DOHH2 (cell line): ENCODE results near the gene GAA.

ENCODE experiments used
- H3F3A ChIP-seq: fragments of 200-600 bp; sonication (generic), shearing (Covaris generic); 2 replicates; pipeline ENCODE4 v1.6.0; 2016; ENCODE audit warnings: antibody characterized with exemption, mild to moderate bottlenecking; ENCODE audit not compliant: control insufficient read depth, insufficient read depth
- H3K27ac ChIP-seq: fragments of 200-600 bp; sonication (generic); 2 replicates; pipeline ENCODE4 v1.5.1; 2014; ENCODE audit warnings: low read depth, mild to moderate bottlenecking, low read length, moderate library complexity
- H3K27me3 ChIP-seq: fragments of 200-600 bp; sonication (generic); 2 replicates; pipeline ENCODE4 v1.6.1; 2014; ENCODE audit warnings: mild to moderate bottlenecking, low read length, mixed read lengths; ENCODE audit not compliant: control insufficient read depth
- H3K36me3 ChIP-seq: fragments of 200-600 bp; sonication (generic); 2 replicates; pipeline ENCODE4 v1.6.1; 2014; ENCODE audit warnings: mild to moderate bottlenecking, low read length, moderate library complexity, mixed read lengths; ENCODE audit not compliant: control insufficient read depth
- H3K4me1 ChIP-seq: fragments of 200-600 bp; sonication (generic); 2 replicates; pipeline ENCODE4 v1.6.1; 2014; ENCODE audit warnings: mild to moderate bottlenecking, low read length, mixed read lengths; ENCODE audit not compliant: control insufficient read depth
- H3K4me2 ChIP-seq: fragments of 200-600 bp; sonication (generic); 2 replicates; pipeline ENCODE4 v1.6.0; 2014; ENCODE audit warnings: mild to moderate bottlenecking, low read length, moderate library complexity
- H3K4me3 ChIP-seq: fragments of 200-600 bp; sonication (generic); 2 replicates; pipeline ENCODE4 v1.5.1; 2014; ENCODE audit warnings: mild to moderate bottlenecking, low read length, mixed read lengths
- H3K79me2 ChIP-seq: fragments of 200-600 bp; sonication (generic); 2 replicates; pipeline ENCODE4 v1.6.1; 2014; ENCODE audit warnings: mild to moderate bottlenecking, low read length, mixed read lengths; ENCODE audit not compliant: control insufficient read depth
- H3K9me2 ChIP-seq: fragments of 200-600 bp; sonication (generic); replicated peaks from 2 replicates; pipeline ENCODE4 v1.6.1; 2014; ENCODE audit warnings: mild to moderate bottlenecking, low read length, mixed read lengths; ENCODE audit not compliant: control insufficient read depth
- H3K9me3 ChIP-seq: fragments of 200-600 bp; sonication (generic); 2 replicates; pipeline ENCODE4 v1.6.1; 2014; ENCODE audit warnings: antibody characterized with exemption, low read length, mixed read lengths; ENCODE audit not compliant: control insufficient read depth, insufficient read depth
- H4K20me1 ChIP-seq: fragments of 200-600 bp; sonication (generic); 2 replicates; pipeline ENCODE4 v1.6.0; 2014; ENCODE audit warnings: low read depth, mild to moderate bottlenecking, antibody characterized with exemption, low read length, moderate library complexity; ENCODE audit not compliant: control insufficient read depth, insufficient read depth
- CTCF ChIP-seq: fragments of 200-600 bp; sonication (generic); IDR thresholded peaks from one replicate; pipeline ENCODE4 v1.5.1; 2014; ENCODE audit warnings: antibody characterized with exemption, mild to moderate bottlenecking, low read depth, low read length; ENCODE audit not compliant: poor library complexity, severe bottlenecking
- EZH2phosphoT487 ChIP-seq: fragments of 200-600 bp; sonication (generic); IDR thresholded peaks from 2 replicates; pipeline ENCODE4 v1.6.1; 2017; ENCODE audit warnings: borderline replicate concordance, mild to moderate bottlenecking, antibody characterized with exemption, low read length, moderate library complexity, mixed read lengths

Gene GAA

GRCh38 chr17:80115159-80115558, 13.8 kb downstream of the GAA start:
- peaks cover 10% of the 10 kb centered on the region; the same call in 1 of the 2 replicates for H3F3A ChIP-seq
- no peaks in the 10 kb centered on the region for H3K79me2 ChIP-seq
- H3K4me2 ChIP-seq = no peak overlapping the region
- H3K4me3 ChIP-seq = no peak overlapping the region
- H4K20me1 ChIP-seq = no peaks in the 10 kb centered on the region
- H3K9me2 ChIP-seq = no peaks in the 10 kb centered on the region
- H3K9me3 ChIP-seq = no peaks in the 10 kb centered on the region
- TF ChIP-seq CTCF = no peak
- no peak for TF ChIP-seq EZH2phosphoT487
- H3K27ac ChIP-seq = no peak overlapping the region
- no peaks in the 10 kb centered on the region for H3K36me3 ChIP-seq
- peaks cover 21% of the 10 kb centered on the region for H3K4me1 ChIP-seq
- H3K27me3 ChIP-seq = peaks cover 5% of the 10 kb centered on the region

GRCh38 chr17:80116276-80116920, 15.0 kb downstream of the GAA start:
- no peaks in the 10 kb centered on the region for H3K79me2 ChIP-seq
- H3K36me3 ChIP-seq = no peaks in the 10 kb centered on the region
- H3K4me2 ChIP-seq = no peak overlapping the region
- H3K27ac ChIP-seq = no peak overlapping the region
- H4K20me1 ChIP-seq = no peaks in the 10 kb centered on the region
- H3K9me3 ChIP-seq = no peaks in the 10 kb centered on the region
- peaks cover 21% of the 10 kb centered on the region for H3K4me1 ChIP-seq
- peaks cover 5% of the 10 kb centered on the region for H3K27me3 ChIP-seq
- no peak for TF ChIP-seq CTCF
- TF ChIP-seq EZH2phosphoT487 = no peak
- no peaks in the 10 kb centered on the region for H3K9me2 ChIP-seq
- H3K4me3 ChIP-seq = no peak overlapping the region
- peaks cover 10% of the 10 kb centered on the region; the same call in 1 of the 2 replicates for H3F3A ChIP-seq

GRCh38 chr17:80116921-80117380, 15.6 kb downstream of the GAA start:
- Histone ChIP-seq H3F3A (peaks cover 10% of the 10 kb centered on the region; the same call in 1 of the 2 replicates), H3K4me1 (peaks cover 16% of the 10 kb centered on the region), H3K4me2 (no peak overlapping the region), H3K36me3 (no peaks in the 10 kb centered on the region), H4K20me1 (no peaks in the 10 kb centered on the region), H3K9me2 (no peaks in the 10 kb centered on the region), H3K79me2 (no peaks in the 10 kb centered on the region), H3K9me3 (no peaks in the 10 kb centered on the region), H3K27ac (no peak overlapping the region), H3K4me3 (no peak overlapping the region), H3K27me3 (peaks cover 5% of the 10 kb centered on the region)
- no peak for TF ChIP-seq EZH2phosphoT487
- TF ChIP-seq CTCF = no peak
